T-helper 2 cell treated with Interferon-gamma antibody and Interleukin-4, amounts not matched to agents 5 μg/mL and 100 μg/mL, for 36 hours (primary cell): Measurements from ENCODE around the gene SPAG16.
"Not testable (repeated sequence)": the region's sequence is repeated elsewhere in the genome, so short reads cannot be mapped to it uniquely, and the experiment has no call there.

Experiments used
- DNase-seq: peaks from one replicate; pipeline ENCODE4 v3.0.0; 2021; ENCODE audit warnings: low spot score
- H3K27ac Mint-ChIP-seq: one replicate; pipeline ENCODE4 v1.8.0; 2021; ENCODE audit warnings: mild to moderate bottlenecking, mixed read lengths
- H3K27me3 Mint-ChIP-seq: one replicate; pipeline ENCODE4 v1.8.0; 2021; ENCODE audit warnings: low read depth, mixed read lengths
- H3K36me3 Mint-ChIP-seq: one replicate; pipeline ENCODE4 v1.8.0; 2021; ENCODE audit warnings: low read depth, mixed read lengths
- H3K4me1 Mint-ChIP-seq: one replicate; pipeline ENCODE4 v1.8.0; 2021; ENCODE audit warnings: low read depth, mixed read lengths
- H3K4me3 Mint-ChIP-seq: one replicate; pipeline ENCODE4 v1.8.0; 2022; ENCODE audit warnings: mild to moderate bottlenecking, moderate library complexity, mixed read lengths
- H3K9me3 Mint-ChIP-seq: one replicate; pipeline ENCODE4 v1.8.0; 2021; ENCODE audit warnings: mixed read lengths

SPAG16 gene

DNA sequence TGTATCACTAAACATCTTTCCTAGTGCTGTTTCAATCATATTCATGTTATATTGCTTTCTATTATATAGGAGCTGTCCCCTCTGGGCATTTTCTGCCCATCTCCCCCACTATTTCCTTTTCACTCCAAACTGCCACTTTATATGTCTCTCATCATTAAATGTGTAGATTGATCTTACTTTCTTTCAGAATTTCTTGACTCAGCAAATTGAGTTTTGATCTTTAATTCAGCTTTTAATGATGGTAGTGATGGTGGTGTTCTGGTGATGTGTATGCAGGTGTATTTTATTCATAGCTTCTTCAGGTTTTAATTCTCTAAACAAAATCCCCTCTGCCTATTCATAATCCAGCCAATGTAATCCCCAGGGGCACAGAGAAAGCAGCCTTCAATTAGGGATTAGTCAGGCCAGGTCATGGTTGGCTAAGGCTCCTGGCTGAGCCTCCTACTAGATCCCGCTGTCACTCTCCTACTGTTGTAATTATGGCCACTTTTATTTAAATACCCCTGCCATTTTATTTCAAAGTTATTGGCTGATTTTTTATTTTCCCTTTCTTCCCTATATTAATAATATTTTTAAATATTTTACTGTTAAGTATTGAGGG, 325.4 kb downstream of the SPAG16 start:
- H3K4me3 Mint-ChIP-seq = no peak overlapping the region
- no peak overlapping the region for H3K27ac Mint-ChIP-seq
- H3K9me3 Mint-ChIP-seq = no peaks in the 10 kb centered on the region

DNA sequence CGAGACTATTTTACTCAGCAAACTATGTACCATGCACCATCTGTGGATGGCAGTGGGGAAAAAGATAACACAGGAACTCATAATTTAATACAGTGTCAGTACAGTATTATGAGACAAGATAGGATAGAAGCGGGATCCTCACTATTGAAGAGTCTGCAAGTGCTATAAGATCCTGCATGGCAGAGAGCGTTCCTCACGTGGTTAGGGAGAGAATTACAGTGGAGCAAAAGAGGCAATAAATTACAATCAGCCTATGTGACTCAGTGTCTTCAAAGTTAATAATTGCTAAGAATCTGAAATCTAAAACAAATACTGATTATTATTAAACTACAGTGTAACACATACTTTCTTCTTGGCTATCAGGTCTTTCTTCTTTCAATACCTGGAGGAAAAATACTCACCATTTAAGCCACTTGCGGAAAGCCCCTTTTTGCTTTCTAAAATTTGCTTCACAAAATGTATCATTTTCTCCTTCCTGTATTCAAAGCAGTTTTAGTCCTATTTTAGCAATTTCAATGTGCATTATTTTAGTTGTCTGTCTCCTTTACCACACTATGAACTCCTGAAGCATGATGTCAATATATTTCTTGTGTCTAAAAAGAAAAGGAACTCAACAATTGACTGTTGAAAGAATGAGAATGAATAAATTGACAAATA, 342.9 kb downstream of the SPAG16 start:
- Mint-ChIP-seq H3K4me1 (no peaks in the 10 kb centered on the region), H3K36me3 (no peaks in the 10 kb centered on the region), H3K9me3 (peaks cover 5% of the 10 kb centered on the region), H3K27ac (no peak overlapping the region), H3K27me3 (no peaks in the 10 kb centered on the region), H3K4me3 (no peak overlapping the region)
- DNase-seq = no peak

More for the DNA sequence above, 325.4 kb downstream of the SPAG16 start:
- Mint-ChIP-seq H3K4me1 (no peaks in the 10 kb centered on the region), H3K27me3 (no peaks in the 10 kb centered on the region), H3K36me3 (no peaks in the 10 kb centered on the region)
- no peak for DNase-seq

DNA sequence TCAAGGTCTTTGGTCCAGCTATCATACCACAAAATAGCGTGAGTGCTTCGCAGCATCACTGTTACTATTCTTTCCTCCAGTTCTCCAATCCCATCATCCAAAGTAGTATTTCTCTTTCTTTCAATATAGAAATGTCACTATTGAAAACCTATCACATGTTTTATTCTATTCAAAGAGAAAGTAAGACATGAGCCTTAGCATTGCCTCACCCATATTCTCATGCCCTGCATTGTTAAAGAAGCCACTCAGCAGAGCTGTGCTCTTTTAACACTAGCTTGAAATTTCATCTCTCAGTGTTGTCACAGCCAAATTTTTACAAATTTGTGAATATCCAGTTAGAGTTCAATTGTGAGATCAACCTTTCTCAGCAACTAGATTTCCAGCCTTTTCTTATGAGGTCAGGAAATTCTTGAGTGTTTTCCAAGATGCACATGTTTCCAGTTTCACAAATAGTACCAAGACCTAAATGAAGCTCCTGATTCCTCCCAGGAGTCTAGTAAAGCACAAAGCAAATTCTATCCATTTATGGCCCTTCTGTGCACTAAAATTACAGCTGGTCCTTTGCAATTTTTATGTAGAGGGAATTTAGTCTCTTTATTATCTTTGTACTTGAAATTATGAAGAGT, 343.7 kb downstream of the SPAG16 start:
- Mint-ChIP-seq H3K27me3 (no peaks in the 10 kb centered on the region), H3K36me3 (no peaks in the 10 kb centered on the region), H3K27ac (no peak overlapping the region), H3K4me3 (no peak overlapping the region), H3K9me3 (peaks cover 12% of the 10 kb centered on the region), H3K4me1 (no peaks in the 10 kb centered on the region)
- DNase-seq = no peak

DNA sequence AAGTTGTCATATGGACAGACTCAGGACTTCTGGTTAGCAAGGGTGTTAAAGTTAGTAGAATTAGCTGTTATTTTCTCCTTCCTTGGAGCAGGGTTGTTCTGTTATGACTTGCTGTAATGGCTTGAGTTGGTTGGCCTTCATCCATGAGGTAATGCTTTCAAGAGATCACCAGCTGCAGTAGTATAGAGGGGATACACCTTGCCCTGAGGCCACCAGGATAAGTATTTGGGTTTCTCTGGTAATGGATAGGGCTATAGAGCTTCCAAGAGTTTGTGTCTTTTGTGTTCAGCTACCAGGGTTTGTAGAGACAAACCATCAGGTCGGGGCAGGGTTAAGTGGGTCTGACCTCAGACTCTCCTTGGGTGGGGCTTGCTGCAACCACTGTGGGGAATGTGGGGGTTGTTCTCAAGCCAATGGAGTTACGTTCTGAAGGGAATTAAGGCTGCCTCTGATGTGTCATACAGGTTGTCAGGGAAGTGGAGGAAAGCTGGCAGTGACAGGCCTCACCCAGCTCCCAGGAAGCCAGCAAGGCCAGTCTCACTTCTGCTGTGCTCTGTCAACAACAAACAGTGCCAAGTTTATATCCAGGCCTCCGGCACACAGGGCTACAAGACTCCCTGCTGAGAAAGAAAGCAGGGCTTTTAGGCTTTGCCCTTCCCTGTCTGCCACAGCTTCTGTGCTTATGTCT, 356.6 kb downstream of the SPAG16 start:
- Mint-ChIP-seq H3K27ac (no peak overlapping the region), H3K4me3 (no peak overlapping the region), H3K27me3 (no peaks in the 10 kb centered on the region), H3K9me3 (no peaks in the 10 kb centered on the region), H3K36me3 (no peaks in the 10 kb centered on the region), H3K4me1 (no peaks in the 10 kb centered on the region)
- no peak for DNase-seq

DNA sequence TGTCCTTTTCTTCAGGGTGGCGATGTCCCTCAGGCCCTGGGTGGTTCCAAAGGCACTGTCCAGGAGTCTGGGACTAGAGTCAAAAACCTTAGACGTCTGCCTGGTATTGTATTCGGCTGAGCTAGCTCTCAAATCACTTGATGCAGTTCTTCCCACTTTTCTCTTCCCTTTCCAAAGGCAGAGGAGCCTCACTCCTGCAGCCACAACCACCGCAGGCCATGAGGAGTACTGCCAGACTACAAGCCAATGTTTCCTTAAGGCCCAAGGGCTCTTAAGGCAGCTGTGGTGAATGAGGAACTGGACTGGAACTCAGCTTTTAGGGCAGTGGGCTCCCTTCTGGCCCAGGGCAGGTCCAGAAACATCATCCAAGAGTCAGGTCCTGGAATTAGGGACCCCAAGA, 360.7 kb downstream of the SPAG16 start:
- no peak for DNase-seq
- Mint-ChIP-seq H3K27ac (no peak overlapping the region), H3K4me3 (no peak overlapping the region), H3K4me1 (no peaks in the 10 kb centered on the region), H3K27me3 (no peaks in the 10 kb centered on the region), H3K36me3 (no peaks in the 10 kb centered on the region), H3K9me3 (no peaks in the 10 kb centered on the region)

DNA sequence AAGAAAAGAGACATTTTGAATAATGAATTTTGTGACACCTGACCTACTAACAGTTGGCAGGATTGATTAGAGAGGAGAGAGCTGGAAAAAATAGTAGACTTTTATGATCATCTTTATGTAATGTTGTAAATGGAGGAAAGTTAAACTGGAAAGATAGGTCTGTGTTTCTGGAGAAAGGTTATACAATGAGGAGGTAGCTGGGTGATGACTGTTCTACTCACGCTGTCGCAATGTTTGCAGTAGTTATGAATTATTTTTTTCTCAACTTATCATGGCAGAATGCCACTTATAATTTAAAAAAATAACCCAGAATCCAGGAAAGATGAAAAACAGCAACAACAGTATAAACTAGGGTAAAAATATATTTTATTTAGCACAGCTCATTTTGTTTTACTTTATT, 364.9 kb downstream of the SPAG16 start:
- Mint-ChIP-seq H3K36me3 (no peaks in the 10 kb centered on the region), H3K4me3 (no peak overlapping the region), H3K27me3 (no peaks in the 10 kb centered on the region), H3K27ac (no peak overlapping the region), H3K4me1 (no peaks in the 10 kb centered on the region), H3K9me3 (no peaks in the 10 kb centered on the region)
- no peak for DNase-seq

DNA sequence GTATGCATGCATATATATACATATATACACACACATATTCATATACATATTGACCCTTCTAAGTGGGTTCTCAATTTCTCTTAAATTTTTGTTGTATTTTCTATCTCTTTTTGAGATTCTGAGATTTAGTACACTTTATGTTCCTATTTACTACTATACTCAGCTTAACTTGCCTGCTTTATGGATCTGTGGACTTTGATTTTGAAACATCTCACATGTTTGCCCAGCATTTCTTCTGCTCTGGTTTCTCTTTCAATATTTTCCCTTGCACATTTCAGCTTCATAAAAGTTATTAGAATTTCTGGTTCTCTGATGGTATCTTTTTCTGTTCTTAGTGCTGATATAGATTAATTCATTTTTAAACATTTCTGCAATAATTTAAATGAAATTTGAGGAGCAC, 380.6 kb downstream of the SPAG16 start:
- no peaks in the 10 kb centered on the region for H3K4me1 Mint-ChIP-seq
- H3K9me3 Mint-ChIP-seq = peaks cover 6% of the 10 kb centered on the region
- no peak overlapping the region for H3K4me3 Mint-ChIP-seq
- H3K36me3 Mint-ChIP-seq = no peaks in the 10 kb centered on the region
- no peak for DNase-seq
- no peaks in the 10 kb centered on the region for H3K27me3 Mint-ChIP-seq
- H3K27ac Mint-ChIP-seq = no peak overlapping the region

DNA sequence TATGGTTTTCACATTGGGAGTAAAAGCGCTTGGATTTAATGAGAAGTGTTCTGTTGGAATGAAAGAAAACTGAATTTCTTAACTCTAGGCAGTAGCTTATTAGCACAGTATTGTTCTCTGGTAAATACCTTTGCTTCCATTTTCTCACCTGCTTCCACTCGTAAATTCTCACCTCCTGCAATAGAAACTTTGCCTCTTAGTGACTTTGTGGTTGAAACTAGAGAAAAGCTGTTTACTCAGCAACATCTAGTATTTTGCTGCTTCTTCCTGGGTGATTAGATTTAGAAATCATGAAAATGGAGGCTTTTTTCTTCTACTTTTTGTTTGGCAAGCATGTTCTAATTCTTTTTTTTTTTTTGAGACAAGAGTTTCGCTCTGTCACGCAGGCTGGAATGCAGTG, 385.4 kb downstream of the SPAG16 start:
- Mint-ChIP-seq H3K4me3 (no peak overlapping the region), H3K27ac (no peak overlapping the region), H3K36me3 (no peaks in the 10 kb centered on the region), H3K27me3 (no peaks in the 10 kb centered on the region), H3K4me1 (no peaks in the 10 kb centered on the region), H3K9me3 (peaks cover 13% of the 10 kb centered on the region)
- DNase-seq = no peak

DNA sequence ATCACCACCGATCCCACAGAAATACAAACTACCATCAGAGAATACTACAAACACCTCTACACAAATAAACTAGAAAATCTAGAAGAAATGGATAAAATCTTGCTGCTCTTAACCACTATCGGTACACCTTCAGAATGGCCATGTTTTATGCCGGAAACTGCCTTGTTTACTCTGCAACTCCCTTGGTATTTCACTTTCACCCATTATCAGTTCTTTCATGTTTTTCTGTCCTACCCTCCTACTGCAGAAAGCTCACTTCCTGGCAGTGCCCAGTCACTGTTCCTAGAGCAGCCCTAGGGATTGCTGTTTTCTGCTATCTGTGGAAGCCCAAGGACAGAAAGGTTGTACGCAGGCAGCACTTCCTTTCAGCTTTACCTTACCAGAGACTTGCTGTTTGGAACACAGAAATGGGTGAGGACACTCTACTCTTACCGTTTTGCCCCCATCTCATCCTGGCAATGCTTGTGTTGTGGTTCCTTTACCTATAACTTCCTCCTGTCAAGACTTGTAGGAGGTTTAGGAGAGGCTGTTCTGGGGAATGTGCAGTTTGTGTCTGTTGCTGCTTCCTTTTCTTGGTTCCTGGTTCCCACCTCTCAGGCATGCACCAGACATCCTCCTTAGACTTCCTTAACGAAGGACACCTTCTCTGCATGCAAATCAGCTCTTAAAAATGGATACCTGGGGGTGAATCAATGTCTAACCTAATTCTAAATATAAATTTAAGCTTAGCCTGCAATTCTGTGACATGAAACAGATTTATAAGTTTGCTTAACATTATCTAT, 394.4 kb downstream of the SPAG16 start:
- no peak overlapping the region for H3K4me3 Mint-ChIP-seq
- no peak overlapping the region for H3K27ac Mint-ChIP-seq
- no peak for DNase-seq
- no peaks in the 10 kb centered on the region for H3K4me1 Mint-ChIP-seq
- no peaks in the 10 kb centered on the region for H3K36me3 Mint-ChIP-seq
- H3K27me3 Mint-ChIP-seq = no peaks in the 10 kb centered on the region
- no peaks in the 10 kb centered on the region for H3K9me3 Mint-ChIP-seq

DNA sequence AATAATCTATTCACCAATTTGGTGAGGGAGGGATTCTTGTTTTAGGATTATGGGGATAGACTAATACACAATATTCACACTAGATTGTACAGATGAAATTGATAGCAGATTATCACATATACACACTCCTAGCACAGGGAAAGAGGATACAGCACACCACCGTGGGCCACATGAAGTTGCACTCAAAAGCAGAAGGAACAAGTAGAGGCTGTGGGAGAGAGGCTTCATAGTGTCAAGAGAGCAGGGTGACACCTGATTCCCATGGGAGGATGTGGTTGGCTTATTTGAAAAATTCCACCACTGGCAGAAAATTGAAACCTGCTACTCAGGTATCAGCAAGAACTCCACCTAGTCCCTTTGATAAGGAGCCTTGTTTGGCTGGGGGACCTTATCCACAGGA, 395.6 kb downstream of the SPAG16 start:
- Mint-ChIP-seq H3K27ac (no peak overlapping the region), H3K4me1 (no peaks in the 10 kb centered on the region), H3K4me3 (no peak overlapping the region), H3K27me3 (no peaks in the 10 kb centered on the region), H3K36me3 (no peaks in the 10 kb centered on the region), H3K9me3 (no peaks in the 10 kb centered on the region)
- no peak for DNase-seq

DNA sequence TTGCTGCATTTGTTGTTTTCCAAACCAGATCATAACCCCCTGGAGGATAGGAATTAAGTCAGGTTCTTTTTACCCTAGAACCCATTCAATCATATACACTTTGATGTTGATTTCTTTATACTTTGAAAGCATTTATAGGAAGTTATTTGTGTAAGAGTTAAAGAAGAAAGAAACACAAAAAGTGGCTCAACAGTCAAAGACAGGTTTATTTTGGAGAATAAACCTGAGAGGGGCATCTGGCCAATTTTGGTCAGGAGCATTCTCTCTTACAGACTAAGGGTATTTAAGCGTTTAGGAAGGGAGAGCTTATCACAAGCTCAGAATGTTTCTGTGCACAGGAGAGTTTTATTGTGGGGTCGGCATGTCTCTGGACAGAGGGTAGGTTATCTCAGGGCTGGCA, 398.0 kb downstream of the SPAG16 start:
- Mint-ChIP-seq H3K9me3 (no peaks in the 10 kb centered on the region), H3K27ac (no peak overlapping the region), H3K36me3 (no peaks in the 10 kb centered on the region), H3K4me3 (no peak overlapping the region), H3K27me3 (no peaks in the 10 kb centered on the region), H3K4me1 (no peaks in the 10 kb centered on the region)
- no peak for DNase-seq

DNA sequence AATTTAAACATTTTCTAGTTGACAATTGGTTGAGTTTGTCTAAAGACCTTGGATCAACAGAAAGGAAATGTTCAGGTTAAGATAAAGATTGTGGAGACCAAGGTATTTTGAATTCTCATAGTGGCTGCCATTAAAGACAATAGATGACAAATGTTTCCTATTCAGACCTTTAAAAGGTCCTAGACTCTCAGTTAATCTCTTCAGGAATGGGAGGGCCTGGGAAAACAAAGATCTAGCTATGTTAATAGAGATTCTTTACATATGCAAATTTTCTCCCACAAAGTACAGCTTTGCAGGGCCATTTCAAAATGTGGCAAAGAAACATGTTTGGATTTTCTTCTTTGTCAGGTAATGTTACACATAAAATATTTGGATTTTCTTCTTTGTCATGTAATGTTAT, 403.9 kb downstream of the SPAG16 start:
- Mint-ChIP-seq H3K27ac (no peak overlapping the region), H3K4me1 (no peaks in the 10 kb centered on the region), H3K4me3 (no peak overlapping the region), H3K9me3 (no peaks in the 10 kb centered on the region), H3K36me3 (no peaks in the 10 kb centered on the region), H3K27me3 (no peaks in the 10 kb centered on the region)
- no peak for DNase-seq

DNA sequence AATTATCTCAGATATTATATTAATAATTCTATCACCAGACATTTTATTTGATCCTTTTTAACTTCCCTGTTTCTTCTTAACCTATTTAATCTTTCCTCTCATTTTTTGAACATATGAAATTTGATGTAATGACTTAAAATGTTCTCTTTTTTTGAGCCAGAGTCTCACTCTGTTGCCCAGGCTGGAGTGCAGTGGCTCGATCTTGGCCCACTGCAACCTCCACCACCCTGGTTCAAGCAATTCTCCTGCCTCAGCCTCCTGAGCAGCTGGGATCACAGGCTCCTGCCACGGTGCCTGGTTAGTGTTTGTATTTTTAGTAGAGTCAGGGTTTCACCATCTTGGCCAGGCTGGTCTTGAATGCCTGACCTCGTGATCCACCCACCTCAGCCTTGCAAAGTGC, 404.6 kb downstream of the SPAG16 start:
- H3K36me3 Mint-ChIP-seq, H3K4me1 Mint-ChIP-seq, H3K27me3 Mint-ChIP-seq, H3K9me3 Mint-ChIP-seq, DNase-seq, H3K27ac Mint-ChIP-seq, H3K4me3 Mint-ChIP-seq: not testable (repeated sequence)

DNA sequence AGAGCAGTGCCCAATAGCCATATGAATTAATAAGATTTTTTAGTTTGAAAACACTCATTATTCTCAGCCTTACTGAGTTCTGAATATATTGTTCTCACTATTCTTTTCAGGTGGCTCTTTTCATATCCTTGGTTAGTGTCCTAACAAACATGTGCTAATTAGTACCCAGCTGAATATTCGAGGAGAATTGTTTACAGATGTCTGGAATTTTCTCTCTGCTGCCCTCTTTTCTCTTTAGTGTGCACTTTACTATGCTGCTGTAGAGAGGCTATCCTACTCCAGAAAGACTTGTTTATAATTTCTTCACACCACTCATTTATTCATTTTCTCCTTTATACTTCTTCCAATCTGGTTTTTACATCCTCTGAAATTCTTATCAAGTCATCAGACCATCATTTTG, 405.3 kb downstream of the SPAG16 start:
- Mint-ChIP-seq H3K9me3 (no peaks in the 10 kb centered on the region), H3K4me1 (no peaks in the 10 kb centered on the region), H3K36me3 (no peaks in the 10 kb centered on the region), H3K4me3 (no peak overlapping the region), H3K27ac (no peak overlapping the region), H3K27me3 (no peaks in the 10 kb centered on the region)
- no peak for DNase-seq
